CD4-positive, alpha-beta T cell treated with Interleukin-12 subunit alpha and Interleukin-12 subunit beta, for 1 hour (primary cell): ENCODE data around the gene CLDN16.

Experiments used
- DNase-seq: peaks from one replicate; pipeline ENCODE4 v3.0.0-alpha.2; 2020

The CLDN16 gene

GRCh38 chr3:190381441-190381840 is 6.5 kb upstream of the CLDN16 start:
- DNase-seq = no peak

- DNase-seq = no peak
These were observed 5.9 kb upstream of the CLDN16 start for GRCh38 chr3:190382082-190382481.

GRCh38 chr3:190384309-190384756 is 3.6 kb upstream of the CLDN16 start:
- no peak for DNase-seq

GRCh38 chr3:190385731-190386688 is 2.0 kb upstream of the CLDN16 start:
- no peak for DNase-seq

GRCh38 chr3:190388703-190389102 is 740 bp downstream of the CLDN16 start:
- DNase-seq = no peak

GRCh38 chr3:190396001-190396400 is 8.0 kb downstream of the CLDN16 start:
- no peak for DNase-seq

GRCh38 chr3:190397889-190398288 is 9.9 kb downstream of the CLDN16 start:
- no peak for DNase-seq

- no peak for DNase-seq
These were observed 11.7 kb downstream of the CLDN16 start for GRCh38 chr3:190399677-190400076.

GRCh38 chr3:190401963-190402362 is 14.0 kb downstream of the CLDN16 start:
- DNase-seq = no peak

GRCh38 chr3:190404715-190405114 is 16.8 kb downstream of the CLDN16 start:
- DNase-seq = no peak

- DNase-seq = no peak
These were observed 26.3 kb downstream of the CLDN16 start for GRCh38 chr3:190414297-190414696.

- DNase-seq = no peak
These were observed 36.1 kb downstream of the CLDN16 start for GRCh38 chr3:190424108-190424477.

- DNase-seq = peak; percentile 50
These were observed 36.8 kb downstream of the CLDN16 start for GRCh38 chr3:190424478-190425439.

- DNase-seq = no peak
These were observed 37.9 kb downstream of the CLDN16 start for GRCh38 chr3:190425833-190426232.

GRCh38 chr3:190426806-190427507 is 39.0 kb downstream of the CLDN16 start:
- DNase-seq = no peak

- DNase-seq = no peak
These were observed 41.7 kb downstream of the CLDN16 start for GRCh38 chr3:190429681-190430080.

- DNase-seq = no peak
These were observed 42.9 kb downstream of the CLDN16 start for GRCh38 chr3:190430906-190431305.

- no peak for DNase-seq
These were observed 44.3 kb downstream of the CLDN16 start for GRCh38 chr3:190432216-190432615.

GRCh38 chr3:190433626-190434025 is 45.7 kb downstream of the CLDN16 start:
- no peak for DNase-seq

GRCh38 chr3:190435618-190436017 is 47.7 kb downstream of the CLDN16 start:
- no peak for DNase-seq

- no peak for DNase-seq
These were observed 48.4 kb downstream of the CLDN16 start for GRCh38 chr3:190436331-190436730.

GRCh38 chr3:190442240-190442639 is 54.3 kb downstream of the CLDN16 start:
- no peak for DNase-seq

- no peak for DNase-seq
These were observed 55.3 kb downstream of the CLDN16 start for GRCh38 chr3:190443257-190443656.
